Mesendoderm (in vitro differentiated cells): Measurements from ENCODE around the gene ZNF10.

ENCODE experiments used
- DNase-seq: peaks from one replicate; pipeline ENCODE4 v3.0.0; 2013
- H2AK5ac ChIP-seq: 2 replicates; pipeline ENCODE4 v1.6.1; 2013; ENCODE audit warnings: low read length, inconsistent platforms
- H2BK120ac ChIP-seq: 2 replicates; pipeline ENCODE4 v1.6.1; 2013; ENCODE audit warnings: low read depth, mild to moderate bottlenecking, low read length, moderate library complexity, mixed read lengths
- H2BK15ac ChIP-seq: replicated peaks from 2 replicates; pipeline ENCODE4 v1.6.1; 2013; ENCODE audit warnings: low read depth, mild to moderate bottlenecking, moderate library complexity
- H2BK5ac ChIP-seq: 2 replicates; pipeline ENCODE4 v1.6.1; 2013; ENCODE audit warnings: low read length, inconsistent platforms
- H3K18ac ChIP-seq: 2 replicates; pipeline ENCODE4 v1.6.1; 2013; ENCODE audit warnings: mild to moderate bottlenecking, low read length, mixed read lengths
- H3K23ac ChIP-seq: one replicate; pipeline ENCODE4 v1.6.1; 2013; ENCODE audit warnings: low read length
- H3K27ac ChIP-seq: 2 replicates; pipeline ENCODE4 v1.5.1; 2013; ENCODE audit warnings: low read depth, mild to moderate bottlenecking, inconsistent platforms, low read length, moderate library complexity
- H3K27me3 ChIP-seq: 2 replicates; pipeline ENCODE4 v1.6.1; 2013; ENCODE audit warnings: low read length, control low read depth, mild to moderate bottlenecking, inconsistent platforms; ENCODE audit not compliant: insufficient read depth, poor library complexity
- H3K36me3 ChIP-seq: 2 replicates; pipeline ENCODE4 v1.6.1; 2013; ENCODE audit warnings: low read length, inconsistent platforms; ENCODE audit not compliant: control insufficient read depth, insufficient read depth
- H3K4ac ChIP-seq: one replicate; pipeline ENCODE4 v1.6.1; 2013; ENCODE audit warnings: low read depth, mild to moderate bottlenecking, low read length, moderate library complexity
- H3K4me1 ChIP-seq: 2 replicates; pipeline ENCODE4 v1.6.1; 2013; ENCODE audit warnings: low read depth, low read length, inconsistent platforms; ENCODE audit not compliant: control insufficient read depth
- H3K4me2 ChIP-seq: 2 replicates; pipeline ENCODE4 v1.6.1; 2013; ENCODE audit warnings: low read length
- H3K4me3 ChIP-seq: 2 replicates; pipeline ENCODE4 v1.5.1; 2013; ENCODE audit warnings: mild to moderate bottlenecking, low read length
- H3K56ac ChIP-seq: one replicate; pipeline ENCODE4 v1.6.1; 2013; ENCODE audit warnings: low read length
- H3K79me1 ChIP-seq: 2 replicates; pipeline ENCODE4 v1.6.1; 2013; ENCODE audit warnings: low read length, inconsistent platforms
- H3K79me2 ChIP-seq: 2 replicates; pipeline ENCODE4 v1.6.1; 2013; ENCODE audit warnings: mild to moderate bottlenecking, low read length; ENCODE audit not compliant: control insufficient read depth, insufficient read depth
- H3K9ac ChIP-seq: 2 replicates; pipeline ENCODE4 v1.6.1; 2013; ENCODE audit warnings: low read length, inconsistent platforms
- H4K5ac ChIP-seq: one replicate; pipeline ENCODE4 v1.6.1; 2013; ENCODE audit warnings: low read length
- H4K8ac ChIP-seq: one replicate; pipeline ENCODE4 v1.6.1; 2013; ENCODE audit warnings: low read depth, mild to moderate bottlenecking, control low read depth, low read length, moderate library complexity
- WGBS: extraction: QIAGEN DNeasy Blood & Tissue Kit; methylation state at CpG from one replicate; pipeline ENCODE4 v1.1.7; 2013; ENCODE audit warnings: low lambda C conversion rate, missing lambda C conversion rate; ENCODE audit not compliant: insufficient coverage; ENCODE audit errors: extremely low coverage; 5-methylcytosine and 5-hydroxymethylcytosine counted together

ZNF10 gene

DNA sequence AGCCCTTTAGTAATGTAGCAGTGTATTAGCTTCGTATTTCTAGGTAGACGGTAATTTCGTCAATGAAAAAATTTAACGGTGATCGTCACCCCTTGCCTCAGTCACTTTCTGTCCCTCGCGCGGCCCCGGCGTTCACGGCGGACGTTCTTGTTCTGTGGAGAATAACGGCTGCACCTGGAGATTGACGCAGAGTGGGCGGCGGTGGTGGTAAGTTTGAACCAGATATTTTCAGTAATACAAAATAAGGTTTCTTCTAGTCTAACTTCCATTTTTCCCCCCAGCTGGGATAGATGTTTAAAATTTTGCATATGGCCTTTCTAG is 341 bp downstream of the ZNF10 start:
- no peak for DNase-seq
- H3K79me2 ChIP-seq: no peaks in the 10 kb centered on the region

DNA sequence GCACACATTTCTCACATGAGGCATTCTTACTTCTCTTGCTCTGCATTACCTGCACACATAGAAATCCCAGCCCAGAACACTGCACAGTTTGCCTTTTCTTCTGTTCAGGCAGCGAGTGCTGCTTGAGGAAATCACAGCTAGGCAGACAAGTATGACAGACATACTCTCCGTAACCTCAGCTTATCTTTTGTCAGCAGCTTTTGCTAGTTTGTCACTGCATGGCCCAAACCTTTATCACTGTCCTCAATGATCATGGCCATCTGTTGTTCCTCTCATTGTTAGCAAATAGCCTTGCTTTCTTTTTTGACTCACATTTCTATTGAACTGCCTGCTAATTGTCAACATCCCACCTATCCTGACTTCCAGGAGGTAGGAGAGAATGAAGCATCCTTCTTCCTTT is 5.3 kb downstream of the ZNF10 start:
- no CpG with 5 or more reads among the region's 2 CpGs for WGBS
- Histone ChIP-seq H3K4me1 (no peaks in the 10 kb centered on the region), H3K4me2 (no peak overlapping the region), H2BK15ac (no peak overlapping the region), H4K8ac (no peak overlapping the region), H2BK120ac (no peak overlapping the region), H3K79me2 (no peaks in the 10 kb centered on the region), H3K18ac (no peak overlapping the region), H3K9ac (no peak overlapping the region), H2BK5ac (no peak overlapping the region), H2AK5ac (no peak overlapping the region), H3K56ac (no peak overlapping the region), H3K27ac (no peak overlapping the region), H3K36me3 (peaks cover 8% of the 10 kb centered on the region), H3K23ac (no peak overlapping the region), H3K4ac (no peak overlapping the region), H4K5ac (no peak overlapping the region), H3K79me1 (no peaks in the 10 kb centered on the region), H3K4me3 (no peak overlapping the region), H3K27me3 (no peaks in the 10 kb centered on the region)
- DNase-seq: no peak

More for the DNA sequence above, 341 bp downstream of the ZNF10 start:
- no peak overlapping the region for H2BK5ac ChIP-seq
- H3K4ac ChIP-seq: no peak overlapping the region
- H3K18ac ChIP-seq: no peak overlapping the region
- no peak overlapping the region for H2BK120ac ChIP-seq
- H3K36me3 ChIP-seq: peaks cover 4% of the 10 kb centered on the region
- no peak overlapping the region for H2AK5ac ChIP-seq
- H3K79me1 ChIP-seq: no peaks in the 10 kb centered on the region
- WGBS: no CpG with 5 or more reads among the region's 17 CpGs
- H4K5ac ChIP-seq: no peak overlapping the region
- H4K8ac ChIP-seq: no peak overlapping the region
- H3K9ac ChIP-seq: peak overlapping the region; percentile 81
- H3K4me1 ChIP-seq: no peaks in the 10 kb centered on the region
- H3K56ac ChIP-seq: peak overlapping the region; percentile 88
- peak overlapping the region; percentile 54 for H3K27ac ChIP-seq
- no peak overlapping the region for H2BK15ac ChIP-seq
- no peaks in the 10 kb centered on the region for H3K27me3 ChIP-seq
- H3K4me2 ChIP-seq: peak overlapping the region; percentile 62
- peak overlapping the region; percentile 66 for H3K4me3 ChIP-seq
- H3K23ac ChIP-seq: no peak overlapping the region

DNA sequence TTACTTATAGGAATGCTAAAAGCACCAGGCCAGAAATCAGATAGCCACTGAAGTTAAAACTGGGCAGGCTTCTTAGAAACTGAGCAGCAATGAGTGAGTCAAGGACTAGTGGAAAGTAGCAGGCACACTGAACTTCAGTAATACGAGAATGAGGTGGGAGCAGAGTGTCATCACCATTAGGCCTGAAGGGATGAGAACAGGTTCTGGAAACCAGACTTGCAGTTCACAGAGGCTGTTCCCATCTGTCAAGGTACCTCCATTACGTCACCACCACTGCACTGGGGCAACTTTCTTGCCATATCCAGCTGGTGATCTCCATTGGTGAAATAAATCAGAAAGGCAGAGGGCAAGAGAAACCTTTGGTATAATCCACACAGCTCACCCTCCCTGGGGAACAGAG is 15.6 kb downstream of the ZNF10 start:
- H3K79me2 ChIP-seq: no peaks in the 10 kb centered on the region
- no peak overlapping the region for H3K4ac ChIP-seq
- H3K27ac ChIP-seq: no peak overlapping the region
- WGBS: no CpG with 5 or more reads among the region's 2 CpGs
- no peaks in the 10 kb centered on the region for H3K27me3 ChIP-seq
- no peak overlapping the region for H4K5ac ChIP-seq
- DNase-seq: no peak
- H3K4me2 ChIP-seq: no peak overlapping the region
- H2BK5ac ChIP-seq: no peak overlapping the region
- H2BK15ac ChIP-seq: no peak overlapping the region
- H3K23ac ChIP-seq: no peak overlapping the region
- no peak overlapping the region for H2AK5ac ChIP-seq
- no peak overlapping the region for H3K9ac ChIP-seq
- no peak overlapping the region for H3K18ac ChIP-seq
- no peak overlapping the region for H3K56ac ChIP-seq
- H3K4me3 ChIP-seq: no peak overlapping the region
- H3K36me3 ChIP-seq: peaks cover 3% of the 10 kb centered on the region
- no peaks in the 10 kb centered on the region for H3K79me1 ChIP-seq
- H3K4me1 ChIP-seq: no peaks in the 10 kb centered on the region
- no peak overlapping the region for H2BK120ac ChIP-seq
- no peak overlapping the region for H4K8ac ChIP-seq

- DNase-seq: peak; percentile 35
Measured at GRCh38 chr12:133156125-133156690, 25.8 kb downstream of the ZNF10 start.

GRCh38 chr12:133165776-133166175 is 35.3 kb downstream of the ZNF10 start:
- DNase-seq: no peak
- Histone ChIP-seq H3K4me1 (no peaks in the 10 kb centered on the region), H3K4ac (no peak overlapping the region), H3K36me3 (no peaks in the 10 kb centered on the region), H4K8ac (no peak overlapping the region), H3K27me3 (no peaks in the 10 kb centered on the region), H4K5ac (no peak overlapping the region), H3K27ac (no peak overlapping the region), H2BK15ac (no peak overlapping the region), H3K18ac (no peak overlapping the region), H3K79me2 (no peaks in the 10 kb centered on the region), H3K23ac (no peak overlapping the region), H3K4me2 (no peak overlapping the region), H2BK5ac (no peak overlapping the region), H3K4me3 (no peak overlapping the region), H3K79me1 (no peaks in the 10 kb centered on the region), H3K9ac (no peak overlapping the region), H2AK5ac (no peak overlapping the region), H3K56ac (no peak overlapping the region), H2BK120ac (no peak overlapping the region)
- WGBS: no CpG with 5 or more reads among the region's 3 CpGs

More at GRCh38 chr12:133156125-133156690, 25.8 kb downstream of the ZNF10 start:
- H4K5ac ChIP-seq: no peak overlapping the region
- no peak overlapping the region for H2BK5ac ChIP-seq
- H3K79me1 ChIP-seq: no peaks in the 10 kb centered on the region
- no peak overlapping the region for H4K8ac ChIP-seq
- no peak overlapping the region for H3K4me2 ChIP-seq
- H2BK15ac ChIP-seq: no peak overlapping the region
- no peak overlapping the region for H3K23ac ChIP-seq
- no peak overlapping the region for H3K27ac ChIP-seq
- H3K4me3 ChIP-seq: peak overlapping the region; percentile 40
- H2BK120ac ChIP-seq: no peak overlapping the region
- peaks cover 14% of the 10 kb centered on the region for H3K36me3 ChIP-seq
- H3K79me2 ChIP-seq: no peaks in the 10 kb centered on the region
- H2AK5ac ChIP-seq: no peak overlapping the region
- H3K27me3 ChIP-seq: no peaks in the 10 kb centered on the region
- WGBS: no CpG with 5 or more reads among the region's 2 CpGs
- H3K4me1 ChIP-seq: no peaks in the 10 kb centered on the region
- no peak overlapping the region for H3K9ac ChIP-seq
- no peak overlapping the region for H3K4ac ChIP-seq
- H3K18ac ChIP-seq: no peak overlapping the region
- no peak overlapping the region for H3K56ac ChIP-seq

- no CpG with 5 or more reads among the region's 1 CpG for WGBS
- Histone ChIP-seq H3K27me3 (no peaks in the 10 kb centered on the region), H4K8ac (no peak overlapping the region), H3K4me1 (no peaks in the 10 kb centered on the region), H2BK120ac (no peak overlapping the region), H3K4me2 (no peak overlapping the region), H3K79me1 (no peaks in the 10 kb centered on the region), H3K4me3 (no peak overlapping the region), H3K56ac (no peak overlapping the region), H4K5ac (no peak overlapping the region), H3K23ac (no peak overlapping the region), H2BK5ac (no peak overlapping the region), H2BK15ac (no peak overlapping the region), H3K18ac (no peak overlapping the region), H3K27ac (no peak overlapping the region), H2AK5ac (no peak overlapping the region), H3K4ac (no peak overlapping the region), H3K79me2 (no peaks in the 10 kb centered on the region), H3K9ac (no peak overlapping the region), H3K36me3 (no peaks in the 10 kb centered on the region)
- DNase-seq: no peak
Measured at GRCh38 chr12:133172491-133172890, 42.1 kb downstream of the ZNF10 start.
